GM21360 (cell line): ENCODE data around the gene ACYP2.

Source experiments
- ATAC-seq: cut with Tn5 transposase; IDR thresholded peaks from one replicate; pipeline ENCODE4 v1.9.1; 2021; ENCODE audit warnings: mild to moderate bottlenecking, moderate library complexity; ENCODE audit not compliant: unreplicated experiment

The ACYP2 gene

DNA sequence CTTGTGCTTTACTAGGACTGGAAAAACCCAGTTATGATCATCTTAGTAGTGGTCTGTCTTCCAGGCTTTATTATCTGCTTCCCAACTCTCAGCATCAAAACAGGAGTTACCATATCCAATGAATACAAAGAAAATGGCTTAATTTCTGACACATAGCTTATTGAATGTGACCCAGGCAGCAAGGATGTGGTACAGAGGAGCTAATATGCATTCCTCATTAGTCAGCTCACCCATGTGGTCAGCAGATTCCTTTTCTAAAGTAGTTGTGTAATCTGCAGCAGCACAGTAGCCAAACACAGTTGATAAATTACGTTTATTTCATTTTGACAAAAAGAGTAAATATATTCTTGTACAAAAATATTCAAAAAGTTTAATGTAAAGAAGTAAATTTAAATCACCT lies 97.0 kb downstream of the ACYP2 start:
- no peak for ATAC-seq

DNA sequence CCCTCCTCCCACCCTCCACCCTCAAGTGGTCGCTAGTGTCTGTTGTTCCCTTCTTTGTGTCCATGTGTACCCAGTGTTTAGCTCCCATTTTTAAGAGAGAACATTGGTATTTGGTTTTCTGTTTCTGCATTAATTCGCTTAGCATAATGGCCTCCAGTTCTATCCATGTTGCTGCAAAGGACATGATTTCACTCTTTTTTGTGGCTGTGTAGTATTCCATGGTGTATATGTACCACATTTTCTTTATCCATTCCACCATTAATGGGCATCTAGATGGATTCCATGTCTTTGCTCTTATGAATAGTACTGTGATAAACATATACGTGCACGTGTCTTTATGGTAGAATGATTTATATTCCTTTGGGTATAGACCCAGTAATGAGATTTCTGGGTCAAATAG lies 97.7 kb downstream of the ACYP2 start:
- no peak for ATAC-seq

GRCh38 chr2:54224997-54225396 lies 109.6 kb downstream of the ACYP2 start:
- ATAC-seq: no peak

DNA sequence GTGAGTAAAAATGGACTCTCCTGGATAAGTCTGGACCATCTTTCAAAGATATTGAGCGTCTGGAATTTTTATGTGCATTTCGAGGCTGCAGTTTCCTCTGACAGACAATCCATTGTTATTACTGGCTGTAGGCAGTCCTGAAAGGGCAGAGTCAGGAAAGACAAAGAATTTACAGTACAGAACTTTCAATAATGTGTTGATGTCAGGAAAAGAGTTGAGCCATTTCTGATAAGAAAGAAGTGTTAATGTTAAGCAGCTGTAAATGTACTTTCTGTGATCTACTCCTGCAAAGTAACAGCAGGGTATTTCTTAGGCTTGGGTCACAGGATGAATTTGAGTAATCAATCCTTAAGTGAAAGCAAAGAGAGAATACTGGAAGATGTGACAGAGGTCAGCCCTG lies 110.8 kb downstream of the ACYP2 start:
- no peak for ATAC-seq

DNA sequence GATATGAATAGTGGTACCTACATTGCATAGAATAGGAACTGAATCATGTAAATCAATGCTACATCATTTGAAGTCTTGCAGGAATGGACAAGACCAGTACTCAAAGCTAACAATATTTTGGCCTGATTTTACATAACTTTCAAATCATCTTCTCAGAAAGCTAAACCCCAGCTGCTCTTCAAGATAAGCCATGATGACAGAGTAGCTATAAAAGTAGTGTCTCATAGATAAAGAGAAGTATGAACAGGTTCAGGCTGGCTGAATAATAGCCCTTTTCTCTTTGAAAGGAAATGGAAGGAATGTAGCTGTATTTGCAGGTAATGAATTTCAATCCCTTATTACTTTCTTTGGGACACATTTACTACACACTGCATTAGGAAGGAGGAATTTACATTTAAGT lies 112.4 kb downstream of the ACYP2 start:
- no peak for ATAC-seq

DNA sequence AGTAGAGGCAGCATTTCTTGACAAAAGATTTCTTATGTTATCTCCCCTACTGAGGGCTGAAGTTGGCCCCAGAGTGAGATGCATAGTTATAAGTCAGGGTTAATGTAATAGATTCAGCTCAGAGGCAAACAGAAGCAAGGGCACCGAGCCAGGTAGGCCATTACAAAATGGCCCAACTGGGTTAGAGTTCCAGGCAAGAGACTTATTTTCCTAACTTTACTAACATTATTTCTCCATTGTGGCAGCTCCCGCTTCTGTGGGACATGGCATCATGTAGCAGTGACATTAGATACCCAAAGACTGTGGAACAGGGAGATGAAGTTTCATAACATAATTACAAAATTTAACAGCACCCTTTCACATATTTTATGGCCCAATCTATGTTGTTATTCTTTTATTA lies 113.5 kb downstream of the ACYP2 start:
- no peak for ATAC-seq

GRCh38 chr2:54233832-54234649 lies 118.6 kb downstream of the ACYP2 start:
- ATAC-seq: no peak

DNA sequence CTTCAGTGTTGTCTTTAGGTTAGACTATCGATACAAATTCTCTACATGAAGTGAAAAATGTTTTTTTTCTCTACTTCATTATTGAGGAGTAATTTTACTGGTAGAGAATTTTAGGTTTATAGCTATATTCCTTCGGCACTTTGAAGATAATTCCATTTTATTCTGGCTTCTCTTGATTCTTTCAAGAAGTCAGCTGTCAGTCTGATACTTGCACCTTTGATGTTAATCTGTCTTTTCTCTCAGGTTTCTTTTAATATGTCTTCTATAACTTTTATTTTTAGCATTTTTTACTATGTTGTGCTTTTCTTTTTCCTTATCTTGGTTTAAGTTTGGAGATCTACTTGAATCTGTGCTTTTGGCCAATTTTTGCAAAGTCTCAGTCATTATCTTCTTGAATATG lies 122.0 kb downstream of the ACYP2 start:
- ATAC-seq: no peak

DNA sequence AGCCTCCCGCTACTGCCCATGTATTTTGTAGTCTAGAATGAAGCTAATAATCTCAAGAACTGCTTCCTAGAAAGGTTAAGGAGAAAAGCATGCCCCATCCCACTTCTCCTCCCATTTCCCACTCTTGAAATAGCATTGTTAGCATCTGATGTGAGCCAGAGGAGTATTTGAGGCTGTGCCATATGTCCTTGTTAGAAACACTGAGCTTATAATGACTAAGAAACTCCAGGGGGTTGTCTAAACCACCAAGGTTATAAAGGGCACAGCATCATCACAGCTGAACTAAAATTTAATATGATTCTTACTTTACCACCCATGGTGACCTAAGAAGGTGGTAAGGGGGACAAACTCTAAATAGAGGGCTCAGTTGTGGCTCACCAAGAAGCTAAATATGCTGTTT lies 124.0 kb downstream of the ACYP2 start:
- ATAC-seq: no peak

DNA sequence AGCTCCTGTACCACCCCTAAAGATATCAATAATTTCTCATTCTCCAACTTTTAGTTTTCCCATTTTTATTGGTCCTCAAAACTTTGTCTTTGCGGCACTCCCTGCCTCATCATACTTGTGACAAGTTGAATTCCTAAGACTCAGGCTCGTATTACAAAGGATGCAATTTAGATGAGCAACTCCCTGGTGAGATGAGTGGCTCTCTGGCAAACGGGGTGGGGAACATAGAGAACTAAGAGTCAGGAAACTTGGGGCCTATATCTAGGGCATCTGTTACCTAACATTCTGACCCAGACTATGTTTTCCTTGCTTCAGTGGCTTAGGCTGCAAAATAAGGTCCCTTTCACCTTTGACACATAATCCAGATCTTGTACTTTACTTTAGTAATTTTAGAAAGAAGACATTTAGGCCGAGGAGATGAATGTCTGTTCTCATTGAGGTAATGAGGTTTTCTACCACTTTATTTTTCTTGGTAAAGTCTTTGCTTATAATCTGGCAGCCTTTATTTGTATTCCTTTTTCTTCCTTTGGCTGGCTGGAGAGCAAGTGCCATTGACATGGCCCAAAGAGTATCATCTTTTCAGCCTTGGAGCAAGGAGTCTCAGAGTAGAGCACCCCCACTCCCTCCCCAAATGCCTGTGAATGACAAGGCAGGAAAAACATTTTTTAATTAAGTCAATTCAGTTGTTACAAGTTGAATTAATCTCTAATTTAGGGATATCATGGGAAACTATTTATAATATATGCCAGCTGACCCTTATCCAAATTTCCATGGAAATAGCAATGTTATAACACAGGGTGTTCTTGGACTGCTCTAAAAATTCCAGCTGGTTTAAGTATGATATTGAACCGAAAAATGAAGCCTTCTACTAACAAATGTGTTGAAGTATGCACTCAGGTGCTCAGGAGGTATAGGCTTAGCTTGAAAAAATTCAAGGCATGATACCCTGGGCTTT lies 125.4 kb downstream of the ACYP2 start:
- no peak for ATAC-seq

- ATAC-seq: no peak
Observed at GRCh38 chr2:54247115-54247514, 131.7 kb downstream of the ACYP2 start.

DNA sequence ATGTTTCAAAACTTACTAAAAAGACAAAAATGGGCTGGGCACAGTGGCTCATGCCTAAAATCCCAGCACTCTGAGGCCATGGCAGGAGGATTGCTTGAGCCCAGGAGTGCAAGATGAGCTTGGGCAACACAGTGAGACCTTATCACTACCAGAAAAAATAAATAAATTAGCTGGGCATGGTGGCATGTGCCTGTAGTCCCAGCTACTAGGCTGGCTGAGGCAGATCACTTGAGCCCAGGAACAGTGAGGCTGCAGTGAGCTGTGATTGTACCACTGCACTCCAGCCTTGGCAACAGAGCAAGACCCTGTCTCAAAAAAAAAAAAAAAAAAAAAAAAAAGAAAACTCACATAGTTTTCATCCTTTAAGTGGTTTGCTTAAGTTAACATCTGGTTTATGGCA lies 134.2 kb downstream of the ACYP2 start:
- no peak for ATAC-seq

DNA sequence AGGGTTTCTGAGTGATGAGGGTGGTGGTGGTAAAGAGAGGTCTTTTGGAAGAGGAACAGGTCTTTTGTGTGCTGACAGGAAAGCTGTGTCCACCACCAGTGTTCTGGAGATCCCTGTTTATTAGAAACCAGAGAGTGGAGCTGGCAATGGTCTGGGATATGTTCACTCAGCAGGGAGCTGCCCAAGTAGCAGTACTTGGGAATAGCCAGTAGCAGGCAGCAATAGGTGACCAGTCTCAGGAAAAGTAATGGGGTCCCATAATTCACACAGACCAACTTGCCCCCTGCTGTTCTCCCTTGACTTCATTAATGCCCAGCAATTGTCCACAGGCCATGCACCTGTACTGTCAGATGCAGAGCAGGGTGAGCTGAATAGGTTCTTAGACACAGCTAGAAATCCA lies 138.8 kb downstream of the ACYP2 start:
- no peak for ATAC-seq

GRCh38 chr2:54255230-54256090 lies 140.0 kb downstream of the ACYP2 start:
- no peak for ATAC-seq

DNA sequence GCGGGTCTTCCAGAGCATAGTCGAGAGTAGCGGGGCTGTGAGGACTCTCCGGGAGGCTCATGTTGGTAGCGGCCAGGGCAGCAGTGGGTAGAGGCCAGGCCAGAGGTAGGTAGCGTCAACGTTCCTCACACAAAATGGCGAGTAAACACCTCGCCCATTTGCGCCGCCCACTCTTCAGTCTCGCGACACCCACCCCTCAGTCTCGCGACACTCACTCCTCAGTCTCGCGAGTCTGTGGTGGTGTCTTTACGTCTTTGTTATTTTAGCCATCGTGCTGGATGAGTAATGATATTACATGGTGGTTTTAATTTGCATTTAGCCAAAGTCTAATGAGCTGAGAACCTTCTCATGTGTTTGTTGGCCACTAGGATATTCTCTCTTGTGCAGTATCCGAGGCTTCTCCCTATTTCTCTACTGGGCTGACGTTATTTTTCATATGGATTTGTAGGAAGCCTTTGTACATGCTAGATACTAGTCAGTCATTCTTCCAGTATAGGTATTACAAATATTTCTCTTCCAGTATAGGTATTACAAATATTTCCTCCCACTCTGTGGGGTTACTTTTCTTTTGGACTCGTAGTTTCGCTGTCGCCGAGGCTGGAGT lies 140.8 kb downstream of the ACYP2 start, which contains the start of gene TSPYL6:
TSPYL6 (minus strand) TSS at position 139 of the 604 bp plus-strand sequence; CDS start at position 61, 78 bp downstream.
- ATAC-seq: no peak

GRCh38 chr2:54258166-54258565 lies 142.8 kb downstream of the ACYP2 start:
- ATAC-seq: no peak

DNA sequence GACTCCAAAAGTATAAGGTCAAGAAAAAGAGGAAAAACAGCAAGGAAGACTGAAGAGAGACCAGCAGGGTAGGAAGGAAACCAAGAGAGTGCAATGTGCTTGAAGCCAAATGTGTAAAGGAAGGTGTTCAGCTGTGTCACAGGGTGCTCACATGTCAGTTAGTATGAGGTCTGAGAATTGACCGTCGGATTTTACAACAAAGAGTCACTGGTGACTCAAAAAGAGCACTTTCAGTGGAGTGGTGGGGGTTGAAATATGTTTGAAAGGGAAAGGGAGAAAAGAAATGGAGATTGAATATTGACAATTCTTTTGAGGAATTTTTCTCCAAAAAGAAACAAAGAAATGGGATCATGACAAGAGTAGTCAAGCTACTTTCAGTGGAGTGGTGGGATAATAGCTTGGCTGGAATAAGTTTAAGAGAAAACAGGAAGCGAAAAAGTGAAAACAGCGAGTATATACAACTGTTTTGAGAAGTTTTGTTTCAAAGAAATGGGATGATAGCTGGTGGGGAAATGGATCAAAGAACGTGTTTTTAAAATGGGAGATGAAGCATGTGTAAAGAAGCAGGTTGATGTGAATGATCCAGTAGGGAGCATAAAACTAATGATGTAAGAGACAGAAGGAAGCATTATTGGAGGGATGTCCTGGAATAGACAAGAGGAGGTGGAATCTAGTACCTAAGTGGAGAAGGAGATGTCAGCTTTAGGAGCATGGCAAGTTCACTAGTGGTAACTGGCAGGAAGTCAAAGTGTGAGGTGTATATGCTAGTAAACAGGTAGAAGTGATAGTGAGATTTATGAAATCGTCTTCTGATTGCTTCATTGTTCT lies 144.2 kb downstream of the ACYP2 start:
- ATAC-seq: peak; percentile 78

GRCh38 chr2:54260241-54260595 lies 144.8 kb downstream of the ACYP2 start:
- no peak for ATAC-seq

DNA sequence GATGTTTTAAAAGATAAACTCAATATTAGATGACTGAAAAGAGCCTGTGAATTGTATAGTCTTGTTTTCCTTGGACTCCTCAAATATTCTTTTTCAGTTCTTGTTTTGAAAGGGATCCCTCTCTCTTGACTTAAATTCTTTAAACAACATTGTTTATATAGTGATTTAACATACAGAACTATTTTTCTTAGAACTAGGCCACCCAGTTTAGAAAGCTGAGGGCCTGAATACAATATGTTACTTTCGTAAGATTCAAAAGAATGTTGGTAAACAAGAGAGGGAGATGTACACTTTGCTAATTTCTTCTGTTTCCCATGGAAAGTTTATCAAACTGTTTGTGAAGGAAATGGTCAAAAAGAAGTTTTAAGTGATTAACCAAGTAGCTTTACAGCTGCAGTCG lies 146.1 kb downstream of the ACYP2 start:
- no peak for ATAC-seq
